KOPT-K1 (cell line): ENCODE data around the gene ENOPH1.
"Not testable (repeated sequence)": the region's sequence is repeated elsewhere in the genome, so short reads cannot be mapped to it uniquely, and the experiment has no call there.

Experiments
- H3K27ac ChIP-seq: fragments of 200-600 bp; sonication (generic); 2 replicates; pipeline ENCODE4 v1.5.1; 2016; ENCODE audit warnings: antibody characterized with exemption, mild to moderate bottlenecking, low read depth, low read length; ENCODE audit not compliant: poor library complexity, severe bottlenecking
- H3K36me3 ChIP-seq: fragments of 200-600 bp; sonication (generic); 2 replicates; pipeline ENCODE4 v1.5.1; 2017; ENCODE audit warnings: antibody characterized with exemption, mild to moderate bottlenecking, low read length, moderate library complexity; ENCODE audit not compliant: insufficient read depth
- H3K9me3 ChIP-seq: fragments of 200-600 bp; sonication (generic); 2 replicates; pipeline ENCODE4 v1.5.1; 2017; ENCODE audit warnings: antibody characterized with exemption, low read length, mild to moderate bottlenecking; ENCODE audit not compliant: insufficient read depth, poor library complexity, severe bottlenecking

Gene ENOPH1

DNA sequence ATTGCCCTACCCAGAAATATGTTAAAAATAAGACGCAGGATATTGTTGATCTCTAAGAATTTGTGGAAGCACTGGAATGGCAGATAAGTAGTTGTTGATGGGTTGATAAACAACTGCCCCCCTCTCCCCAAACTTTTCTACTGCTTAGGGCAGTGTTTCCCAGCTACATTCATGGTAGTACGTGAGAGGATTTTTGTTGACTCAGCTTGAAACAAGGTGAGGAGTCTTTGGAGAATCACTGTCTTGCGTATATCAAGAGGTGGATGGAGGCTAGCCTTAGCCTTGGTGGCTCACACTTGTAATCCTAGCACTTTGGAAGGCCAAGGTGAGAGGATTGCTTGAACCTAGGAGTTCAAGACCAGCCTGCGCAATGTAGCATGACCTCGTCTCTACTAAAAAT lies 5.7 kb downstream of the ENOPH1 start:
- Histone ChIP-seq H3K27ac (no peak overlapping the region), H3K36me3 (peaks cover 83% of the 10 kb centered on the region), H3K9me3 (no peaks in the 10 kb centered on the region)

DNA sequence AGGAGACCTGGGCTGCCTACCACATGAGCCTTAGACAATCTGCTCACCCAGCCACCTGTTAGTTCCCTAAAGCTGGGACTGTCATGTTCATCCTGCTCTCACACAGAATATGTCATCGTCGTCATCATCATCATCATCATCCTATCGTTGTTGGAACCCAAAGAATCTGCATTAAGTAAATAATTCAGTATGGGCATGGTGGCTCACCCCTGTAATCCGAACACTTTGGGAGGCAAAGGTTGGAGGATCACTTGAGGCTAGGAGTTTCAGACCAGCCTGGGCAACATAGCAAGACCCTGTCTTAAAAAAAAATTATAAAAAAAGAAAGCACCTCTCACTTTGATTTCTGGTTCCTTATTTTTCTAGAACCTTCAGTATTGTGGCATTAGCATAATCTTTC lies 6.4 kb downstream of the ENOPH1 start:
- peaks cover 87% of the 10 kb centered on the region for H3K36me3 ChIP-seq

DNA sequence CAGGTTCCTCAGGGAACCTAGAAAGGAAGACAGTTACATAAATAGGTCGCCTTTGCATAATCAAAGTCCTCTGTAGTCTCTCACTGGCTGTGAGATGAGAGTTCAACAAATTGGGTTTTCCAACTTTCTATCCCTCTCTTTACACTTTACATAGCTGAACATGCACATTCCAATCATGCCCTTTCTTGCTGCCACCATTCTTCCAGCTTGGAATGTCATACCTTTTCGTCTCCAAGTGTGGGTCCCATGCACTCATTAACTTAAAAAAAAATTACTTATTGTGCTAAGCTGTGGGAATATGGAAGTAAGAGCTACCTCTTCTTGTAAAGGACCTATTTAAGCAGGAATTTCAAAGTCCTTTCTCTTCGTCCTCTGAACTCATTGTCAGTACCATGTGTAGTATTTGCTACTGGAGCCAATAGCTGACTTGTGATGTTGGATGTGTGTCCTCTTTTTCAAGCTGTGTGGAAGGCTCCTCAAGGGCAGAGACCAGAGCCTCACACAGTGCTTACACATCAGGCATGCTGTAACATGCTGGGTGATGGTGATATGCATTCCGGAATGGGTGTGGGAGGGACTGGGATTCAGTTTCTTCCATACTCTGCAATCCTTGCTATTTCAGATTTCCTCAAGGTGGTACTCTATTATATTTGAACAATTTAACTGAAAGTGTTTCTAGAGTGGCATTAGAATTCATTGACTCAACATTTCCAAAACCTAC lies 7.1 kb downstream of the ENOPH1 start:
- peaks cover 87% of the 10 kb centered on the region for H3K36me3 ChIP-seq
- no peaks in the 10 kb centered on the region for H3K9me3 ChIP-seq
- no peak overlapping the region for H3K27ac ChIP-seq

More for the DNA sequence above, 6.4 kb downstream of the ENOPH1 start:
- H3K27ac ChIP-seq: no peak overlapping the region
- H3K9me3 ChIP-seq: no peaks in the 10 kb centered on the region

DNA sequence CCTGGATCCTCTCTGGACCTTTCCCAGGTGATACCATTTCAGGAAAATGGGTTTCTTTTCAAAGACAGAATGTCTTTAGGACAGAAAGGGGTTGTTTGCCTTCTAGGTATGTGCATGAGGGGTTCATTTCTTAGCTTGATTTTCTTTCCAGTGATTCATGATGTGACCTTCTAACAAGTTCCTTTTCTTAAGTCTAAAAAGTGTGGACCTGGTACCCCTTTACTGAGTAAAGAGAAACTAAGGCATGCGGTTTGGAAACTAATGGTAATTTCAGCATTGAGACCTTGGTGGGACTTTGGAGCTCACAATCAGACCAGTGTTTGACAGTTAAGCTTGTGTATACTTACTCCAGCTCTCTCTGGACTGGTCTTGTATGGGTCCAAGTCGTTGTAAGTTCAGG lies 8.7 kb downstream of the ENOPH1 start:
- Histone ChIP-seq H3K27ac (no peak overlapping the region), H3K36me3 (peaks cover 80% of the 10 kb centered on the region), H3K9me3 (no peaks in the 10 kb centered on the region)

DNA sequence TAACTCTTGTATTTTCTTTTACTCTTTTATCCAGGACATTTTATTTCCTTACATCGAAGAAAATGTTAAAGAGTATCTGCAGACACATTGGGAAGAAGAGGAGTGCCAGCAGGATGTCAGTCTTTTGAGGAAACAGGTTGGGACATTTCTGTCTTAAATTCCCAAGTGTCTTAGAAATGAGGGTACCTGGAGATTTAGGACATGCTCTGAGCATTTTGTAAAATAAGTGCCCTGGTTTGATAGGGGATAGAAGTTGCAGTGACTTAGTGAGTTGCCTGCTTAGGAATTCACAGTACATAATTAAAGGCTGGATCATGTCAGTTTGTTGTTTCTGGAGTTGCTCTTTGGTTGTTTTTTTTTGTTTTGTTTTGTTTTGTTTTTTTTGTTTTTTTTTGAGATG lies 17.5 kb downstream of the ENOPH1 start:
- H3K9me3 ChIP-seq: no peaks in the 10 kb centered on the region
- H3K27ac ChIP-seq: no peak overlapping the region
- peaks cover 59% of the 10 kb centered on the region for H3K36me3 ChIP-seq

DNA sequence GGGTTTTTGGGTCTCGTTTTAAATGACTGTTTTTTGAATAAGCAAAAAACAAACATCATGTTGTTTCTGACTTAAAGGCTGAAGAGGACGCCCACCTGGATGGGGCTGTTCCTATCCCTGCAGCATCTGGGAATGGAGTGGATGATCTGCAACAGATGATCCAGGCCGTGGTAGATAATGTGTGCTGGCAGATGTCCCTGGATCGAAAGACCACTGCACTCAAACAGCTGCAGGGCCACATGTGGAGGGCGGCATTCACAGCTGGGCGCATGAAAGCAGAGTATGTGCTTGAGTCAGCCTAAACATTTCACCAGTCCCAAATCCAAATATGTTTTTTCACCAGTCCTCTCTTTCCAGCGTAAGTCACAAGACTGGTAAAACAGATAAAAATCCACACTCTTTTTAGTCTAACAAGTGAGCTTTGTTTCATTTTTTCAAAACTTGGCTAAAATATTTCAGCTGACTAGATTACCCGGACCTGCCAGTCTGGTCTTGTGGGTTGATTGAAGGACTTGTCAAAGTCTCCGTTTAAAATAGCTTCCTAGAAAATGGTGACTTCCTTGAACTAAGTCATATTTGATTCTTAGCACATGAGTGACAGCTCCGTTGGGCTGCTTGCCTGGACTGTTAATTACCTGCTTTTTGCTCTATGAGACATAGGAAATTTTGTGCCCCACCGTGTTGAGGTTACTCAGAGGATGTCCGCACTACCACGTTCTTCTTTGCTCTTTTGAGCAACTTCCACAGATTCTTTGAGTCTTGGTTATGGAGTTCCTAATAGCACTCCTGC lies 20.8 kb downstream of the ENOPH1 start:
- H3K9me3 ChIP-seq: no peaks in the 10 kb centered on the region
- peaks cover 89% of the 10 kb centered on the region for H3K36me3 ChIP-seq
- H3K27ac ChIP-seq: no peak overlapping the region

DNA sequence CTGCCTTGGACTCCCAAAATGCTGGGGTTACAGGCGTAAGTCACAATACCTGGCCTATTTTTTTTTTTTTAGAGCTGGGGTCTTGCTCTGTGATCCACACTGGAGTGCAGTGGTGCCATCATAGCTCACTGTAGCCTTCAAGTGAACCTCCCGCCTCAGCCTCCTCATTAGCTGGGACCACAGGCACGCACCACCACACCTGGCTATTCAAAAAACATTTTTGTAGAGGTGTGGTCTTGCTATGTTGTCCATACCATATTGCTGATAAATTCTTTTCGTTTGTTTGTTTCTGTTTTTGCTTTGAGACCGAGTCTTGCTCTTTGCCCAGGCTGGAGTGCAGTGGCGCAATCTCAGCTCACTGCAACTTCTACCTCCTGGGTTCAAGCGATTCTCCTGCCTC lies 21.6 kb downstream of the ENOPH1 start:
- H3K27ac ChIP-seq: no peak overlapping the region
- no peaks in the 10 kb centered on the region for H3K9me3 ChIP-seq
- H3K36me3 ChIP-seq: peaks cover 97% of the 10 kb centered on the region

DNA sequence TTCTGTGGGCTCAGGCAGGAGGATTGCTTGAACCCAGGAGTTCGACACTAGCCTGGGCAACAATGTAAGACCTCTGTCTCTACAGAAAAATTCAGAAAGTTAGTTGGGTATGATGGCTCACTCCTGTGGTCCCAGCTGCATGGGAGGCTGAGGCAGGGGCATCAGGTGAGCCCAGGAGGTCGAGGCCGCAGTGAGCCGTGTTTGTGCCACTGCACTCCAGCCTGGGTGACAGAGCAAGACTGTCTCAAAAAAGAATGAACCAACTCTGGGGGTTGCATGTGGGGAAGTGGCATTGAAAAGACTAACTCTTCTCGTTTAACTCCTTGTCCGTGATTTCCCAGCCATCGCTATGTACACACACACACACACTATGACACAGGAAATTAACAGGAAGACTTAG lies 26.9 kb downstream of the ENOPH1 start:
- H3K36me3 ChIP-seq: peaks cover 100% of the 10 kb centered on the region
- H3K27ac ChIP-seq: no peak overlapping the region
- H3K9me3 ChIP-seq: no peaks in the 10 kb centered on the region

DNA sequence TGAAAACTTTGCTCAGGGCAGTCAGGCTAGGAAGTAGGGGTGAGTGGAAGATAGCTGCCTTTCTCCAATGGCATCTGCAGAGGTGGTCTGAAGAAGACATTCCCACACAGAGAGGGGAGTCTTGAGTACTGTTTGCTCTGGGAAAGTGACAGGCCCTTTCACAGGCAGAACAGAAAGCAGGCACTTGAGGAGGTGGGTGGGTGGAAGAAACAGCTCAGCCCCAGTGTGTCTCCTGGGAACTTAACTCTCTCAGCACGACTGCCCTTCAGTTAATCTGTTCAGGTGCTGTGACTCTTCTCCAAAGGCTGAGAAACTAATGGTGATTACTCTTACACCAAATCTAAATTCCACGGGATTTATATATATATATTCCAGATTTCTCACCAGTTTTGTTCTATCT lies 28.3 kb downstream of the ENOPH1 start:
- Histone ChIP-seq H3K36me3 (peaks cover 98% of the 10 kb centered on the region), H3K27ac (no peak overlapping the region), H3K9me3 (no peaks in the 10 kb centered on the region)

DNA sequence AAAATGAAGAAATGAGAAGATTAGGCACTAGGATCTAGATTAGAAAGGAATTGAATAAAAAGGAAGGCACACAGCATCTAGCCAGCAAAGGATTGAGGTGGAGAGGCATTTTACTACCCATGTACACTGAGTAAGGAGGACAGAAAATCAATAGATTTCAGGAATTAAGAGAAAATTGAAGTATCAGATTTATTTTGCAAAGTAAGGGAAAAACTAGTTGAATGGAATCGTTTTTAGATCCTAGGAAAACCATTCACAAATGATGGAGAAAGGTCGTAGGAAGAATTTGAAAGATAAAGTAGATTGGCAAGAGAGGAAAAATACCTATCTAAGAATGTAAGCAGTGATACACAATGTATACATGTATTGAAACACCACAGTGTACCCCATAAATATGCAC lies 31.3 kb downstream of the ENOPH1 start:
- Histone ChIP-seq H3K9me3 (no peaks in the 10 kb centered on the region), H3K27ac (no peak overlapping the region), H3K36me3 (peaks cover 83% of the 10 kb centered on the region)

DNA sequence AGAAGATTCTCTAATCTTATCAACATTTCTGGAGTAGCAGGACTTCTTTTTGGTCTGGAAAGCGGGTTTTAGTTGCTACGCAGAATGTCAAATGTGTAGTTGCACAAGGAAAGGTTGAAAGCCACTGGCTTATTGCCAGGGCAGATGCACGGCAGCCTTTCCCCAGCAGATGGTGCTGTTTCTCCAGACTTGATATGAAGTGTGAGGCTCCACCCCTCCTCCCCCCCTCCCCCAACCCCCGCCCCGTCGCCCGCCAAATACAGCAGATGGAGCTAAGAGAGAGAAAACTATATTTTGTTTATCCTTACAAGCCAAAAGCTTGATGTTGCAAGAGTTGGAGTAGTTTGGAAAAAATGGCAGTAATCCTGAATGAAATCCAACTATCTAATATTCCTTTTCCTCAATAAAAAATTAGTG lies 32.0 kb downstream of the ENOPH1 start:
- Histone ChIP-seq H3K27ac (no peak overlapping the region), H3K9me3 (no peaks in the 10 kb centered on the region), H3K36me3 (peaks cover 83% of the 10 kb centered on the region)

DNA sequence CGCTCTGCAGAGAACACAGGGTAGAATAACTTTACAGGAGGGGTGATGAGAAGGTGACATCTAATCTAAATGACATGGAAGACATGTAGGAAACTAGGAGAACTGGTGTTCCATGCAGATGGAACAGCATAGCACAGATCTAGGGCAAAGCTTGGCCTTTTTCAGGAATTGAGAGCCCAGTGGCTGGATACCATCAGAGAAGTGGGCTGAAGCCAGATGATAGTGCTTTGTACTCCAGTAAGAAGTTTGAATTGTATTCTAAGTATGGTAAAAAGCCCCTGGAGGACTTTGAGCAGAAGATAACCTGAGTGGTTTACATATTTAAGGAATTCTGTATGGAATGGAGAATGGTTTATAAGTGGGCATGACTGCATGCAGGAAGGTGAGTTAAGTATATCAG lies 32.8 kb downstream of the ENOPH1 start:
- Histone ChIP-seq H3K36me3 (peaks cover 83% of the 10 kb centered on the region), H3K9me3 (peaks cover 2% of the 10 kb centered on the region), H3K27ac (no peak overlapping the region)

DNA sequence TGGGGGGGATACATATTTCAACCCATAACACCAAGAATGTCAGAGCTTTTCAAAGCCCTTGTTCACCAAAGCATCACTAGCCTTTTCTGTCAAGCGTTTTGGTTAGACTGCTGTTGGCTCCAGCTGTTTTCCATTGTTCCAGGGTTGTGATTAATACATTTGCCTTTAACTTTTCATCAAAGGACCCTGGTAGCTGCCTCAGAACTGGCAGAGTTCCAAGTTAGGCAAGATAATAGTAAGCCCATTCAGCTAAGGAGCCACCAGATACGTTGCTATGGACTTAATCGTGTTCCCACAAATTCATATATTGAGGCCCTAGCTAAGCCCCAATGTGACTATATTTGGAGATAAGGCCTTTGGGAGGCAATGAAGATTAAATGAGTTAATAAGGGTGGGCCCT lies 37.1 kb downstream of the ENOPH1 start:
- Histone ChIP-seq H3K27ac (no peak overlapping the region), H3K36me3 (peaks cover 59% of the 10 kb centered on the region), H3K9me3 (peaks cover 4% of the 10 kb centered on the region)

DNA sequence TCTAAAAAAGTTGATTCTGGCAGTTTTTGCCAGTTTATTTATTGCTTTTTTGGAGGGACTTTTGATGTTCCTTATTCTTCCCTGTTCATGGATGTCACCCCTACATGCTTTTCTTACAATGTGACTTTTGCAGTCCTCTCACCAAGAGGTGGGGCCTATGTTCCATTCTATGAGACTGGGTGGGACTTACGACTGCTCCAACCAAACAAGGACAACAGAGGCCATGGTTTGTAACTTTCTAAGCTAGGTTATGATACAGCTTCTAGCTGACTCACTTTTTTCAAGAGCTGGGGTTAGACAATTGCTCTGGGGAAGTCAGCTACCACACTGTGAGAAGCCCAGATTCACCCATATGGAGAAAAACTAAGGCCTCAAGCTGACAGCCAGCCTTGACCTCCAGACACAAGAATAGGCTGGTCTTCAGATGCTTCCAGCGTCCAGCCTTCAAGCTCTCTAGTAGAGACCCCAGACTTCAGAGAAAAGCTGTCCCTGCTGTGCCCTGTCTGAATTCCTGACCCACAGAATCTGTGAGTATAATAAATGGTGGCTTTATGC lies 39.5 kb downstream of the ENOPH1 start:
- peaks cover 4% of the 10 kb centered on the region for H3K9me3 ChIP-seq
- peaks cover 46% of the 10 kb centered on the region for H3K36me3 ChIP-seq
- no peak overlapping the region for H3K27ac ChIP-seq

DNA sequence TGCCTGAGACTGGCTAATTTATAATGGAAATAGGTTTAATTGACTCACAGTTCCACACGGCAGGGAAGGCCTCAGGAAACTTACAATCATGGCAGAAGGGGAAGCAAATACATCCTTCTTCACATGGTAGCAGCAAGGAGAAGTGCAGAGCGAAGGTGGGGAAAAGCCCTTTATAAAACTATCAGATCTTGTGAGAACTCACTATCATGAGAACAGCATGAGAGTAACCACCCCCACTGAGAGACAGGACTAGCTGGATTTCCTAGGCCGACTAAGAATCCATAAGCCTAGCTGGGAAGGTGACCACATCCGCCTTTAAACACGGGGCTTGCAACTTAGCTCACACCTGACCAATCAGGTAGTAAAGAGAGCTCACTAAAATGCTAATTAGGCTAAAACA lies 42.7 kb downstream of the ENOPH1 start:
- not testable (repeated sequence) for H3K9me3 ChIP-seq, H3K27ac ChIP-seq

More for the DNA sequence above, 42.7 kb downstream of the ENOPH1 start:
- H3K36me3 ChIP-seq: peaks cover 26% of the 10 kb centered on the region
